Brain microvascular endothelial cell (primary cell): Measurements from ENCODE around the gene PLA2G3.

Experiments
- DNase-seq: peaks from one replicate; pipeline ENCODE4 v3.0.0-alpha.2; 2020
- H3K27ac ChIP-seq: fragments of 250-450 bp; sonication (Bioruptor Pico); 2 replicates; pipeline ENCODE4 v1.5.1; 2020; ENCODE audit warnings: mild to moderate bottlenecking, moderate library complexity
- H3K27me3 ChIP-seq: fragments of 250-450 bp; sonication (Bioruptor Pico); replicated peaks from 2 replicates; pipeline ENCODE4 v1.5.1; 2020; ENCODE audit warnings: mild to moderate bottlenecking
- H3K36me3 ChIP-seq: fragments of 250-450 bp; sonication (Bioruptor Pico); replicated peaks from 2 replicates; pipeline ENCODE4 v1.5.1; 2020; ENCODE audit warnings: mild to moderate bottlenecking
- H3K4me3 ChIP-seq: 2 replicates; pipeline ENCODE4 v1.5.1; 2011; ENCODE audit warnings: low read depth, mild to moderate bottlenecking, control low read depth, low read length, moderate library complexity
- CTCF ChIP-seq: IDR thresholded peaks from 2 replicates; pipeline ENCODE4 v1.5.1; 2011; ENCODE audit warnings: low read depth, mild to moderate bottlenecking, moderate library complexity, low read length, control low read depth, inconsistent platforms; ENCODE audit errors: missing control alignments
- in situ Hi-C: cut with HindIII; loops from 2 replicates; pipeline ENCODE4 v1.10.0; 2017; ENCODE audit warnings: low sequenced_read_pairs, low pct_ligation_motif_present

Gene PLA2G3

DNA sequence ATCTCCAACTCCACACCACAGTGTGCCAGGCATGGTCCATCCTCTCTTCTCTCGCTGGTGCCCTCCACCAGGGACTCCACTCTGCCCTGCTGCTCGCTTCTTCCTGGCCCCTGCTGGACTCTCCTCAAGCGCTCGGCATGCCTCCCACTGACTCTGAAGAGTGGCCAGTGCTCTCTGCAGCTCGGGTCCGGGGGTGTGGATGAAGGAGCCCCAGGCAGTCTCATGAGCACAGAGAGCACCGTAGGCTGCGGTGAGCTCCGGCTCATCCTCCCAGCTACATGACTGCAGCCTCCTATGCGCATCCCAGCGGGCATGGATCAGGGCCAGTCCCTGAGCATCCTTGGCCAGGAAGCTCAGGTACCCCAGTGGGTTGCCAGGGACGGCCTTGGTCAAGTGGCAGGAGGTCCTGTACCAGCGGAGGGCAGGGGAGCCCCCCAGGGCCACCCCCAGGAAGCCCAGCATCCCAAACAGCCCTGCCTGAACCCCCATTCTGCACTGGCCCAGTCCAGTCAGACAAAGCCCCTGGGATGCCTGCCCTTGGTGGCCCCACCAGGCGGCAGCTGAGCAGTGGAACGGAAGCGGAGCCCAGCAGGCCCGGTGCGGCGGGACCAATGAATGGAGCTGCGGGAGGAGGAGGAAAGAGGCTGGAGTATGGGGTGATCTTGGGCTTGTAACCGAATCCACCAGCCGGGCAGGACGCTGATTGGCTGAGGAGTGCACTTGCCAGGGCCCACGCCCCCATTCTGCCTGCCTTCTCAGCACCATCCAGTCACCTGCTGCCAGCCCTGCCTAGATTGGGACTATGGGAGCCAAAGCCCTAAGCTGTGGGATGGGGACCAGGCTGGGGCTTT lies at the start of gene PLA2G3:
Gene PLA2G3 (minus strand): TSS at position 643 of the 851 bp plus-strand sequence. CDS start 154 bp downstream, at position 489.
- Histone ChIP-seq H3K27ac (no peak within 1 kb of the TSS), H3K4me3 (peak within 1 kb of the TSS; percentile 12), H3K27me3 (no peaks in the 10 kb centered on the region), H3K36me3 (no peaks in the 10 kb centered on the region)
- in situ Hi-C loops = no loop called here
- peak; percentile 45 for TF ChIP-seq CTCF
- DNase-seq = peak; percentile 51

- peaks cover 11% of the 10 kb centered on the region for H3K36me3 ChIP-seq
- TF ChIP-seq CTCF = no peak
Measured at GRCh38 chr22:31187627-31188026, 47.3 kb upstream of the PLA2G3 start.

GRCh38 chr22:31185056-31185455 lies 44.7 kb upstream of the PLA2G3 start:
- Histone ChIP-seq H3K4me3 (no peak overlapping the region), H3K27me3 (no peaks in the 10 kb centered on the region), H3K27ac (no peak overlapping the region), H3K36me3 (peaks cover 8% of the 10 kb centered on the region)
- in situ Hi-C loops = no loop called here
- DNase-seq = no peak
- TF ChIP-seq CTCF = no peak

More at GRCh38 chr22:31187627-31188026, 47.3 kb upstream of the PLA2G3 start:
- H3K4me3 ChIP-seq = no peak overlapping the region
- no peak overlapping the region for H3K27ac ChIP-seq
- no peaks in the 10 kb centered on the region for H3K27me3 ChIP-seq
- in situ Hi-C loops = no loop called here
- no peak for DNase-seq

GRCh38 chr22:31184015-31184414 lies 43.7 kb upstream of the PLA2G3 start:
- Histone ChIP-seq H3K36me3 (peaks cover 8% of the 10 kb centered on the region), H3K4me3 (no peak overlapping the region), H3K27ac (no peak overlapping the region), H3K27me3 (no peaks in the 10 kb centered on the region)
- TF ChIP-seq CTCF = no peak
- DNase-seq = no peak
- in situ Hi-C loops = no loop called here

GRCh38 chr22:31179345-31179744 lies 39.0 kb upstream of the PLA2G3 start:
- in situ Hi-C loops = no loop called here
- no peak for DNase-seq
- Histone ChIP-seq H3K4me3 (no peak overlapping the region), H3K27ac (no peak overlapping the region), H3K27me3 (no peaks in the 10 kb centered on the region), H3K36me3 (peaks cover 2% of the 10 kb centered on the region)
- no peak for TF ChIP-seq CTCF
